H4 (cell line): ENCODE measurements around the gene TBC1D5. TPM values are rescaled to one million over a fixed set of nuclear protein-coding genes. Genes with fewer than 3 reads are reported as not detected.

Source experiments
- DNase-seq: peaks from one replicate; pipeline ENCODE4 v3.0.0-alpha.2; 2015; ENCODE audit warnings: low spot score
- total RNA-seq: library from RNA; depleted of rRNA; stranded (reverse); fragments of >200 nt; shearing (Covaris generic); gene quantifications from 2 replicates; pipeline ENCODE4 v1.2.3, GENCODE V29; 2014

Gene TBC1D5
- total RNA-seq, 1 experiment from 2014 or later: 15.4 TPM

DNA sequence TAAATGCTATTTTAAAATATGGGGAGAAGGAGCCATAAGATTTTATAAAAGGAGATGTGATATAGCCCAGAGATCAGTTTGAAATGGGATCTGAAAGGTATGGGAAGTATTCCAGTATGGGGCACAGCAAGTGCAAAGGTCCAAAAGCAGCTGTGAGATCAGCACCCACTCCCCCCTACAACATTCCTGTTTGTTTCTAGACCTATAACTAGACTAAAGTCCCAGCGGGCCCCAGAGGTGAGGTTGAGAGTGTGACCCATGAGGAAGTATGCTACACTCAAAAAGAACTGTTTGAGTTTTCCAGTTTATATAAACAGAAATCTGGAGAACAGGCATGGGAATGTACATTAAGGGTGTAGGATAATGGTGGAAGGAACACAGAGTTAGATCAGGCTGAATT, 152.5 kb downstream of the TBC1D5 start:
- no peak for DNase-seq

- DNase-seq: no peak
These were observed 154.0 kb downstream of the TBC1D5 start for GRCh38 chr3:17588422-17588821.

- DNase-seq: no peak
These were observed 156.8 kb downstream of the TBC1D5 start for GRCh38 chr3:17585394-17586325.

DNA sequence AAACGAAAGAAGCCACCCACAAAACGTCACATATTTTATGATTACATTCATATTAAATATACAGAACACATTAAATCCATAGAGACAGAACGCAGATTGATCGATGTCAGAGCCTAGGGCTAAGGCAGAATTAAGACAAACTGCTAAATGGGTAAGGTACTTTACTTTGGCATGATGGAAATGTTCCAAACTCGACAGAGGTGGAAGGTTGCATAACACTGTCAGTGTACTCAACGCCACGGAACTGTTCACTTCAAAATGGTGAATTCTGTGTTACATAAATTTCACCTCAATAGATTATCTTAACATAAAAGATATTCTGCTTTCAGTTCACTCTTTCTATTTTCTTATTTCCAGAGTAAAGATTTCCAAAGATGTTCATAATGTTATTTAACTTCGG, 158.4 kb downstream of the TBC1D5 start:
- DNase-seq: no peak

GRCh38 chr3:17583530-17583929, 158.9 kb downstream of the TBC1D5 start:
- no peak for DNase-seq

DNA sequence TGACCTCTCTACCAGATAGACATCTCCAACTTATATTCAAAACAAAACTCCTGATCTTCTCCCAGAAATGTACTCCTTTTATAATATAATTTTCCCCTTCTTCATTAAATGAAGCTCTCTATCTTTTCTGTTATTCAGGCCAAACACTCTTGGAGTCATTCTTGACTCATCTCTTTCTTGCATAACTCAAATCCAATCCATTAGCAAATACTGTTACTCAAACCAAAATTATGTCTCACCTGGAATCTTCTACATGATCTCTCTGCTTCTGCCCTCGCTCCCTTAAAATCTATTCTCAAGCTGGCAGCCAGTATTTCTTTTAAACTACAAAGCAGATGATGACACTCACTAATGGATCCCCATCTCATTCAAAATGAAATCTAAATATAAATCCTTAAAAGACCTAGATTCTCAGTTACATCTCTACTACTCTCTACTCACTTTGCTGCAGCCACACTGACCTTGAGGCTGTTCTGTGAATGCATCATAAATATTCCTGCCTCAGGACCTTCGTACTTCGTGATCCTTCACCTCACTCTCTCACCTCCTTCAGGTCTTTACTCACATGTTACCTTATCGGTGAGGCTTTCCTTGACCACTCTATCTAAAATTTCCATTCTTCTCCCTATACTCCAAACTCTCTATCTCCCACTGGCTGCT, 160.9 kb downstream of the TBC1D5 start:
- no peak for DNase-seq

DNA sequence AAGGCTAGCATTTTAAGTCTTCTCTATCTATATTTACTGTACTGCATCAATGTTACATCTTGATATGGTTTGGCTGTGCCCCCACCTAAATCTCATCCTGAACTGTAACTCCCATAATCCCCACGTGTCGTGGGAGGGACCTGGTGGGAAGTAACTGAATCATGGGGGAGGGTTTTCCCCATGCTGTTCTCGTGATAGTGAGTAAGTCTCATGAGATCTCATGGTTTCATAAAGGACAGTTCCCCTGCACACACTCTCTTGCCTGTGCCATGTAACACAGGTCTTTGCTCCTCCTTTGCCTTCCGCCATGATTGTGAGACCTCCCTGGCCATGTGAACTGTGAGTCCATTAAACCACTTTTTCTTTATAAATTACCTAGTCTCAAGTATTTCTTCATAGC, 161.5 kb downstream of the TBC1D5 start:
- no peak for DNase-seq

DNA sequence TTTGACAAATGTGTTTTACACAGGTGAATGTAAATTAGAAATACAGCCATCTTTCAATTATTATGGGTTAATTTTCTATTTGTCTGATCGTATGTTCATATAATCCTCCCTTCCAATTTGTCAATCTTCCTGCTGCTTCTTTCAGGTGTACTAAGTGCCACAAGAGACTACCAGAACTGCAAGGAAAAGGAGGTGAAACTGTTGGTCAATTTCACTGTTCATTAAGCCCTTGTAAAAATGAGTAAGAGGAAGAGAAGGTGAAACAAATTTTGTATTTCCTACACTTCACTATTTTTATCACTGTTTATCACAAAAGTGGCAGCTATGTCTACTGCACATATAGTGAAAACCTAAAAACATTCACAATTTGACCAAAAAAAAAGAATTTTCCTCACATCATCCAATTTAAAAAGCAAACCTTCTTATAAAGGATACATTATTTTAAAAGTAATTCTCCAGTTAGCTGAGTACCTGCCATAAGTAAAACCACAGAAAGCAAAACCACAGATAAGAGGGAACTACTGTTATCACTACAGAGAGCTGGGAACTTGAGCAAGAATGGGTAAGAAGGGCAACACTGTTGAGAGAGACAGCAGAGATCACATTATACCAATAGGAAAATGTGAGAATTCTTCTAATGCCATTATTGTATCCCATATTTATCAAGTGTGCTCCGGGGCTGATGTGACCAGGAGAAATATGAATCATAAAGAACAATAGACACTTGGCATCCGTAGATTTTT, 163.0 kb downstream of the TBC1D5 start:
- DNase-seq: no peak

GRCh38 chr3:17577796-17578520, 164.5 kb downstream of the TBC1D5 start:
- no peak for DNase-seq

- no peak for DNase-seq
These were observed 169.0 kb downstream of the TBC1D5 start for GRCh38 chr3:17573396-17573795.

DNA sequence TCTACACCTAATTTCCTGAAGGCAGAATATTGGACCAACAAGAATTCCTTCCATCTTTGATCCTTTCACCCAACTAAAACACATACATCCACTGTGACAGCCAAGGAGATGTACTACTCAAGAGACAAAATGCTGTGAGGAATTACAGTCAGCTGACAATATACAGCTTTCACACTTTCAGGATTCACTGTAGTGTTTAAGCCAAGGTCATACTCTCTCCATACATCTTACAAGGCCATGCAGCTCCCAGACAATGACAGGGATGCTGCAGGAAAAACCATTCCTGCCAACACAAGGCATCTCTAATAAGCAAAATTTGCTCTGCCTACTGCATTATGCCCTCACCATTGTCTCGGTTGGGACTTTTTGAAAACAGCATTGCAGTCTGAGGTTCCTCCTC, 170.7 kb downstream of the TBC1D5 start:
- DNase-seq: no peak

DNA sequence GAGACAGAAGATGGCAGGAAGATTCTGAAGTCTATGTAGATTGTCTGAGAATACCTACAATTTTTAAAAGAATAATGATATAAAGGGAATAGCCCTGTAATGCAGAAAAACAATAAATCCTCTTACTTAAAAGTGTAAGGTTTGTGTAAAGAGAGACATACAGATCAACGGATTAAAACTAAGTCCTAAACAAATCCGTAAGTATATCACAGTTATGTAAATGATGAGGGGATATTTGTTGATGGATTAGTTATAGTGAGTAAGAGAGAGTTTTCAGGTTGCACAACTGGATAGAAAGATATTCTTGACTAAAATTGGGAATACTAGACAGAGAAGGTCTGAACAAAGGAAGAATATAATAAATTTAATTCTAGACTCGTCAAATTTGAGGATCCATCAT, 179.6 kb downstream of the TBC1D5 start:
- DNase-seq: no peak

GRCh38 chr3:17558565-17558964, 183.9 kb downstream of the TBC1D5 start:
- no peak for DNase-seq

GRCh38 chr3:17557749-17558463, 184.5 kb downstream of the TBC1D5 start:
- no peak for DNase-seq

- DNase-seq: no peak
These were observed 186.9 kb downstream of the TBC1D5 start for GRCh38 chr3:17555525-17555924.

- DNase-seq: no peak
These were observed 188.4 kb downstream of the TBC1D5 start for GRCh38 chr3:17554078-17554477.

DNA sequence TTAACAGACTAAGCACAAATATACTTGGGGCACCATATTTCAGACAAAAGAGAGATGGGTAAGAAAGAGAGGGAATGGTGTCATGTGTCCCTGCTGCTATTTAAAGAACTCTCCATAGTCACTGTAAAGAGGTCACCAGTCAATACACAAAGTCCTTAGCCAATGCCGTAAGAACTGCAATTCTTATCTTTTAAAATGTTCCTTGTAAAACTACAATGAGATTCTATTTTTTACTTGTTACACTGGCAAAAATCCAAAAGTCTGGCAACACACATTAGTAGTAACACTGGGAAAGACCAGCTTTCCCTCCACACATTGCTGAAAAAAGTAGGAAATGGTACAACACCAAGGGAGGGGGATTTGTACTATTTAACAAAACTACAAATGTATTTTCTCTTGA, 189.4 kb downstream of the TBC1D5 start:
- DNase-seq: no peak

- no peak for DNase-seq
These were observed 190.1 kb downstream of the TBC1D5 start for GRCh38 chr3:17552351-17552750.

GRCh38 chr3:17551895-17552294, 190.5 kb downstream of the TBC1D5 start:
- no peak for DNase-seq

GRCh38 chr3:17551333-17551732, 191.1 kb downstream of the TBC1D5 start:
- DNase-seq: no peak

GRCh38 chr3:17550624-17551023, 191.8 kb downstream of the TBC1D5 start:
- DNase-seq: no peak
